GM12878 (cell line): ENCODE results near the gene PARD6B. TPM values are rescaled to one million over a fixed set of nuclear protein-coding genes. Genes with fewer than 3 reads are reported as not detected.

Experiments
- BRCA1 ChIP-seq: IDR thresholded peaks from 2 replicates; pipeline ENCODE4 v1.6.1; 2011; ENCODE audit warnings: low read depth, low read length, improper control_type of control experiment
- CBX5 ChIP-seq: sonication (generic); IDR thresholded peaks from 2 replicates; pipeline ENCODE4 v1.6.1; 2016; ENCODE audit warnings: low read depth, moderate library complexity, mild to moderate bottlenecking, inconsistent platforms
- CHD2 ChIP-seq: IDR thresholded peaks from 2 replicates; pipeline ENCODE4 v1.6.1; 2011; ENCODE audit warnings: low read depth, low read length, improper control_type of control experiment, borderline replicate concordance
- CREB1 ChIP-seq: IDR thresholded peaks from 2 replicates; pipeline ENCODE4 v1.6.1; 2012; ENCODE audit warnings: low read depth, mild to moderate bottlenecking, inconsistent platforms
- ETV6 ChIP-seq, 2 experiments: fragments of 450-650 bp in 1 of 2; IDR thresholded peaks in 1 of 2; conservative IDR thresholded peaks in 1 of 2; 2 replicates each; pipeline ENCODE4 v1.6.1; 2014; ENCODE audit warnings: antibody characterized with exemption in 1 of 2, borderline replicate concordance in 1 of 2, low read depth in 1 of 2, mild to moderate bottlenecking in 1 of 2, moderate library complexity in 1 of 2
- EZH2 ChIP-seq: IDR thresholded peaks from 2 replicates; pipeline ENCODE4 v1.6.1; 2012; ENCODE audit warnings: low read depth, mild to moderate bottlenecking, control low read depth, inconsistent platforms, low read length, borderline replicate concordance; ENCODE audit not compliant: control insufficient read depth
- FOS ChIP-seq: IDR thresholded peaks from 3 replicates; pipeline ENCODE4 v1.6.1; 2011; ENCODE audit warnings: borderline replicate concordance; ENCODE audit not compliant: insufficient read length; ENCODE audit errors: extremely low read depth
- FOXK2 ChIP-seq: fragments of 450-650 bp; IDR thresholded peaks from 2 replicates; pipeline ENCODE4 v1.6.1; 2017; ENCODE audit warnings: mild to moderate bottlenecking, moderate library complexity
- HDAC2 ChIP-seq: fragments of 200-600 bp; sonication (generic); IDR thresholded peaks from 2 replicates; pipeline ENCODE4 v1.6.1; 2017
- HDAC6 ChIP-seq: fragments of 200-600 bp; sonication (generic); IDR thresholded peaks from one replicate; pipeline ENCODE4 v1.8.0; 2017; ENCODE audit warnings: antibody characterized with exemption; ENCODE audit not compliant: unreplicated experiment
- JUND ChIP-seq: IDR thresholded peaks from 2 replicates; pipeline ENCODE4 v1.6.1; 2012; ENCODE audit warnings: low read depth, mild to moderate bottlenecking, low read length, improper control_type of control experiment, moderate library complexity
- MTA3 ChIP-seq: IDR thresholded peaks from 2 replicates; pipeline ENCODE4 v1.6.1; 2012; ENCODE audit warnings: low read length, inconsistent platforms, borderline replicate concordance
- NFXL1 ChIP-seq: fragments of 450-650 bp; IDR thresholded peaks from 2 replicates; pipeline ENCODE4 v1.6.1; 2017; ENCODE audit warnings: antibody characterized with exemption, mild to moderate bottlenecking, borderline replicate concordance
- RAD51 ChIP-seq: fragments of 450-650 bp; IDR thresholded peaks from 2 replicates; pipeline ENCODE4 v1.6.1; 2016; ENCODE audit warnings: moderate library complexity, mild to moderate bottlenecking, inconsistent platforms
- RELA ChIP-seq: fragments of 450-650 bp; IDR thresholded peaks from 2 replicates; pipeline ENCODE4 v1.8.0; 2014; ENCODE audit warnings: borderline replicate concordance; ENCODE audit not compliant: partially characterized antibody
- SP1 ChIP-seq: IDR thresholded peaks from one replicate; pipeline ENCODE4 v1.6.1; 2011; ENCODE audit warnings: low read depth, low read length
- SRF ChIP-seq, 2 experiments: IDR thresholded peaks; 2 replicates each; pipeline ENCODE4 v1.6.1; 2011; ENCODE audit warnings: low read depth in 2 of 2, low read length in 2 of 2, mild to moderate bottlenecking in 1 of 2, moderate library complexity in 1 of 2
- STAT1 ChIP-seq: fragments of 450-650 bp; conservative IDR thresholded peaks from 2 replicates; pipeline ENCODE4 v1.6.1; 2014; ENCODE audit warnings: antibody characterized with exemption, mild to moderate bottlenecking
- TCF12 ChIP-seq: IDR thresholded peaks from 2 replicates; pipeline ENCODE4 v1.6.1; 2011; ENCODE audit warnings: low read depth, mild to moderate bottlenecking, low read length
- TCF3 ChIP-seq: IDR thresholded peaks from 2 replicates; pipeline ENCODE4 v1.6.1; 2012; ENCODE audit warnings: low read depth, mild to moderate bottlenecking, low read length, borderline replicate concordance; ENCODE audit not compliant: insufficient read depth
- WRNIP1 ChIP-seq: IDR thresholded peaks from 2 replicates; pipeline ENCODE4 v1.6.1; 2011; ENCODE audit warnings: low read depth, low read length, improper control_type of control experiment, borderline replicate concordance
- YBX1 ChIP-seq: fragments of 450-650 bp; IDR thresholded peaks from 2 replicates; pipeline ENCODE4 v1.6.1; 2016; ENCODE audit warnings: antibody characterized with exemption
- YY1 ChIP-seq: IDR thresholded peaks from 2 replicates; pipeline ENCODE4 v1.6.1; 2011; ENCODE audit warnings: low read depth, mild to moderate bottlenecking, low read length
- ZNF24 ChIP-seq: fragments of 450-650 bp; IDR thresholded peaks from 2 replicates; pipeline ENCODE4 v1.6.1; 2017; ENCODE audit warnings: antibody characterized with exemption, mild to moderate bottlenecking
- polyA plus RNA-seq, 11 experiments: library from polyadenylated mRNA; depleted of rRNA in 4 of 11; unstranded in 6 of 11; stranded (reverse) in 5 of 11; fragments of >200 nt; fragmentation: Nextera tagmentation in 4 of 11; fragmentation: Illumina TruSeq in 1 of 11; extraction: Ambion mirVana in 4 of 11; extraction: Trizol in 1 of 11; gene quantifications; 1 replicate in 1 of 11; 2 replicates in 10 of 11; pipeline versions ENCODE4 v1.2.1 to v1.2.3, GENCODE V29; 2011 to 2016; ENCODE audit warnings: inconsistent platforms in 2 of 11, missing spikeins in 2 of 11, low read depth in 1 of 11
- total RNA-seq, 4 experiments: library from RNA; depleted of rRNA in 3 of 4; stranded (reverse); fragments of >200 nt in 3 of 4; fragmentation: Illumina TruSeq in 1 of 4; extraction: Trizol in 1 of 4; gene quantifications; 2 replicates each; pipeline versions ENCODE4 v1.2.1 to v1.2.3, GENCODE V29; 2013 to 2021
- TF ChIP-seq, protein P1 (sequence below): IDR thresholded peaks from 2 replicates; pipeline ENCODE4 v1.6.1; 2012; ENCODE audit warnings: low read depth, low read length, improper control_type of control experiment
- TF ChIP-seq, protein P2 (sequence below): IDR thresholded peaks from 2 replicates; pipeline ENCODE4 v1.6.1; 2011; ENCODE audit warnings: low read depth, low read length, improper control_type of control experiment, borderline replicate concordance
- TF ChIP-seq, protein P3 (sequence below): fragments of 450-650 bp; IDR thresholded peaks from 2 replicates; pipeline ENCODE4 v1.6.1; 2017; ENCODE audit warnings: low read depth, mild to moderate bottlenecking, moderate library complexity
- TF ChIP-seq, protein P4 (sequence below): fragments of 150-350 bp; IDR thresholded peaks from 2 replicates; pipeline ENCODE4 v1.6.1; 2014; ENCODE audit warnings: mild to moderate bottlenecking, low read depth, low read length

PARD6B gene
- total and polyA plus RNA-seq, 10 of the 15 experiments (the other 5 are each of a cell fraction or from before 2014, with no cell fraction given): 0.57 to 4.7 (median 2.0) TPM

DNA sequence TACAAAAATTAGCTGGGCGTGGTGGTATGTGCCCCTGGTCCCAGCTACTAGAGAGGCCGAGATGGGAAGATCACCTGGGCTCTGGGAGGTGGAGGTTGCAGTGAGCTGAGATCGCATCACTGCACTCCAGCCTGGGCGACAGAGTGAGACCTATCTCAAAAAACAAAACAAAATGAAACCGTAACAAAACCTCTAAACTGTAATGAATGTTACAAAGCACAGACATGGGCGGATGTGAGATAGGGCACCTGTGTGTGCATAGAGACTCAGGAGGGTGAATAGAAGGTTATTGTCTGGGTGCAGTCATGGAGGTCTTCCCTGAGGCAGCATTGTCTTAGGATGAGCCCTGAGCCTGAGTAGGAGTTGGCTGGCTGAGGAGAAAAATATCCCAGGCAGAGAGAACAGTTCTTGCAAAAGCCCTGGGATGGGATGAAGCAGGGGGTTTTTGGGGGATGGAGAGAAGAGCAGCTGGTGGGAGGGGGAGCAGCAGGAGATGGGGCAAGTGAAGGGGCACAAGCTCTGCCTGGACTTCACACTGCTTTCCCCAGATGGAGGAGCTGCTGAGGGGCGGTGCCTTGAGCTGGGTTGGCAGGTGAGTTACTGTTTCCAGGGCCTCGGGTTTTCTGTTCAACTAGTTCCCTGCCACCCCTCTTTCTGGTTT lies 68.6 kb downstream of the PARD6B start (continued):
- no peak for TF ChIP-seq FOS
- 0 out of 2 replicates have a peak, but pooled peaks have one; percentile 13 for TF ChIP-seq TCF12
- TF ChIP-seq STAT1: no peak
- no peak for TF ChIP-seq BRCA1
- no peak for TF ChIP-seq CHD2
- TF ChIP-seq, protein P1, sequence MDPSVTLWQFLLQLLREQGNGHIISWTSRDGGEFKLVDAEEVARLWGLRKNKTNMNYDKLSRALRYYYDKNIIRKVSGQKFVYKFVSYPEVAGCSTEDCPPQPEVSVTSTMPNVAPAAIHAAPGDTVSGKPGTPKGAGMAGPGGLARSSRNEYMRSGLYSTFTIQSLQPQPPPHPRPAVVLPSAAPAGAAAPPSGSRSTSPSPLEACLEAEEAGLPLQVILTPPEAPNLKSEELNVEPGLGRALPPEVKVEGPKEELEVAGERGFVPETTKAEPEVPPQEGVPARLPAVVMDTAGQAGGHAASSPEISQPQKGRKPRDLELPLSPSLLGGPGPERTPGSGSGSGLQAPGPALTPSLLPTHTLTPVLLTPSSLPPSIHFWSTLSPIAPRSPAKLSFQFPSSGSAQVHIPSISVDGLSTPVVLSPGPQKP: no peak
- no peak for TF ChIP-seq EZH2
- TF ChIP-seq RELA: no peak
- TF ChIP-seq HDAC2: no peak
- TF ChIP-seq JUND: no peak
- no peak for TF ChIP-seq WRNIP1
- no peak for TF ChIP-seq ZNF24
- TF ChIP-seq SP1: no peak
- no peak for TF ChIP-seq SRF (IDR thresholded peaks at IDR 0.05; ENCODE audit: low read depth in 2 of 2, low read length in 2 of 2)
- TF ChIP-seq, protein P2, sequence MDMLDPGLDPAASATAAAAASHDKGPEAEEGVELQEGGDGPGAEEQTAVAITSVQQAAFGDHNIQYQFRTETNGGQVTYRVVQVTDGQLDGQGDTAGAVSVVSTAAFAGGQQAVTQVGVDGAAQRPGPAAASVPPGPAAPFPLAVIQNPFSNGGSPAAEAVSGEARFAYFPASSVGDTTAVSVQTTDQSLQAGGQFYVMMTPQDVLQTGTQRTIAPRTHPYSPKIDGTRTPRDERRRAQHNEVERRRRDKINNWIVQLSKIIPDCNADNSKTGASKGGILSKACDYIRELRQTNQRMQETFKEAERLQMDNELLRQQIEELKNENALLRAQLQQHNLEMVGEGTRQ: no peak
- TF ChIP-seq, protein P3, sequence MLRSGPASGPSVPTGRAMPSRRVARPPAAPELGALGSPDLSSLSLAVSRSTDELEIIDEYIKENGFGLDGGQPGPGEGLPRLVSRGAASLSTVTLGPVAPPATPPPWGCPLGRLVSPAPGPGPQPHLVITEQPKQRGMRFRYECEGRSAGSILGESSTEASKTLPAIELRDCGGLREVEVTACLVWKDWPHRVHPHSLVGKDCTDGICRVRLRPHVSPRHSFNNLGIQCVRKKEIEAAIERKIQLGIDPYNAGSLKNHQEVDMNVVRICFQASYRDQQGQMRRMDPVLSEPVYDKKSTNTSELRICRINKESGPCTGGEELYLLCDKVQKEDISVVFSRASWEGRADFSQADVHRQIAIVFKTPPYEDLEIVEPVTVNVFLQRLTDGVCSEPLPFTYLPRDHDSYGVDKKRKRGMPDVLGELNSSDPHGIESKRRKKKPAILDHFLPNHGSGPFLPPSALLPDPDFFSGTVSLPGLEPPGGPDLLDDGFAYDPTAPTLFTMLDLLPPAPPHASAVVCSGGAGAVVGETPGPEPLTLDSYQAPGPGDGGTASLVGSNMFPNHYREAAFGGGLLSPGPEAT: no peak
- peak in 1 of 2 experiments; percentile 29; a peak in 1 of 4 replicates for TF ChIP-seq ETV6 (conservative IDR thresholded peaks at IDR 0.05 in 1 of 2, IDR thresholded peaks at IDR 0.05 in 1 of 2; ENCODE audit: borderline replicate concordance in 1 of 2, low read depth in 1 of 2)
- no peak for TF ChIP-seq FOXK2
- TF ChIP-seq HDAC6: no peak
- no peak for TF ChIP-seq CREB1
- TF ChIP-seq, protein P4, sequence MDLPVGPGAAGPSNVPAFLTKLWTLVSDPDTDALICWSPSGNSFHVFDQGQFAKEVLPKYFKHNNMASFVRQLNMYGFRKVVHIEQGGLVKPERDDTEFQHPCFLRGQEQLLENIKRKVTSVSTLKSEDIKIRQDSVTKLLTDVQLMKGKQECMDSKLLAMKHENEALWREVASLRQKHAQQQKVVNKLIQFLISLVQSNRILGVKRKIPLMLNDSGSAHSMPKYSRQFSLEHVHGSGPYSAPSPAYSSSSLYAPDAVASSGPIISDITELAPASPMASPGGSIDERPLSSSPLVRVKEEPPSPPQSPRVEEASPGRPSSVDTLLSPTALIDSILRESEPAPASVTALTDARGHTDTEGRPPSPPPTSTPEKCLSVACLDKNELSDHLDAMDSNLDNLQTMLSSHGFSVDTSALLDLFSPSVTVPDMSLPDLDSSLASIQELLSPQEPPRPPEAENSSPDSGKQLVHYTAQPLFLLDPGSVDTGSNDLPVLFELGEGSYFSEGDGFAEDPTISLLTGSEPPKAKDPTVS: no peak
- TF ChIP-seq CBX5: no peak
- TF ChIP-seq YBX1: no peak
- no peak for TF ChIP-seq RAD51
- TF ChIP-seq TCF3: 0 out of 2 replicates have a peak, but pooled peaks have one; percentile 39
- TF ChIP-seq NFXL1: no peak
- peak; percentile 5; the same call in 1 of the 2 replicates for TF ChIP-seq YY1
- no peak for TF ChIP-seq MTA3
